ENCODE results near the gene AKR1C2.

DNA sequence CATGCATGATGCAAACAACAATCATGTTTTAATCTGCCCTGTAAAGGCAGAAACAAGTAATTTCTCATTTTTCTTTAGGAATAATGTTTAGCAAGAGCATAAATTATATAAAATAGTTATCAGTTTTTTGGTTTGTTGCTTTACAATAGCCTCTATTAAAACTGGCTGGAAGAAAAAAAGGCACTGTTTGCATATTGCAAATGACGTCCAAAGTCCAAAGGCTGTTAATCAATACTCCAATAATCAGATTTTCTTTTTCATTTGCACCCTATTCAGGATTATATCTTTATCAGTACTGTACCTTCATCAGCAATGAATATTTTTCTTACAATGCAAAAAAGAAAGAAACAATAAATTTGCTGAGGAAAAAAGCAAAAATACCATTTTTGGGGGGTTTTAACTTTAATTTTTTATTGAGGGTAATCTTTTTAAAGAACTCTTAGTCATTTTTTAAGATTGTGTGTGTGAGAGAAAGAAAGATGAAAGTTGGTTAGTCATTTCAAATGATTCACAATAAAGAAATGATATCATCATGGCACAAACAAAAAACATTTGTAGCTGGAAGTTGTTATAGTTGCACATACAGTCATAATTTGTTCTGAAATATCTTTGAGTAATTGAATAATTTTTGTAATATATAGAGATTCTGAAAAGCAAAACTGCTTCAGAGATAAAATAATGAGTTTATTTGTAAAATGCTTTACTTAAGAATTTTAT is 44.4 kb upstream of the AKR1C2 start:
- TF ChIP-seq, protein P1, sequence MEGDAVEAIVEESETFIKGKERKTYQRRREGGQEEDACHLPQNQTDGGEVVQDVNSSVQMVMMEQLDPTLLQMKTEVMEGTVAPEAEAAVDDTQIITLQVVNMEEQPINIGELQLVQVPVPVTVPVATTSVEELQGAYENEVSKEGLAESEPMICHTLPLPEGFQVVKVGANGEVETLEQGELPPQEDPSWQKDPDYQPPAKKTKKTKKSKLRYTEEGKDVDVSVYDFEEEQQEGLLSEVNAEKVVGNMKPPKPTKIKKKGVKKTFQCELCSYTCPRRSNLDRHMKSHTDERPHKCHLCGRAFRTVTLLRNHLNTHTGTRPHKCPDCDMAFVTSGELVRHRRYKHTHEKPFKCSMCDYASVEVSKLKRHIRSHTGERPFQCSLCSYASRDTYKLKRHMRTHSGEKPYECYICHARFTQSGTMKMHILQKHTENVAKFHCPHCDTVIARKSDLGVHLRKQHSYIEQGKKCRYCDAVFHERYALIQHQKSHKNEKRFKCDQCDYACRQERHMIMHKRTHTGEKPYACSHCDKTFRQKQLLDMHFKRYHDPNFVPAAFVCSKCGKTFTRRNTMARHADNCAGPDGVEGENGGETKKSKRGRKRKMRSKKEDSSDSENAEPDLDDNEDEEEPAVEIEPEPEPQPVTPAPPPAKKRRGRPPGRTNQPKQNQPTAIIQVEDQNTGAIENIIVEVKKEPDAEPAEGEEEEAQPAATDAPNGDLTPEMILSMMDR (IDR thresholded peaks at IDR 0.05), result no peak
- TF ChIP-seq ZFX (IDR thresholded peaks at IDR 0.05; ENCODE audit: borderline replicate concordance), result no peak

Data from 22Rv1 (cell line).